ENCODE data around the gene WNT4.
"Not testable (repeated sequence)": the region's sequence is repeated elsewhere in the genome, so short reads cannot be mapped to it uniquely, and the experiment has no call there.

WNT4 gene

GRCh38 chr1:22107126-22107525 lies 35.8 kb downstream of the WNT4 start:
- DNase-seq, result no peak

GRCh38 chr1:22105611-22106207 lies 37.2 kb downstream of the WNT4 start:
- DNase-seq, result no peak

- peak; percentile 20 for DNase-seq
Observed at GRCh38 chr1:22104865-22105437, 37.9 kb downstream of the WNT4 start.

- no peak for DNase-seq
Observed at GRCh38 chr1:22104094-22104493, 38.8 kb downstream of the WNT4 start.

GRCh38 chr1:22102746-22103145 lies 40.2 kb downstream of the WNT4 start:
- no peak for DNase-seq

- DNase-seq, result no peak
Observed at GRCh38 chr1:22101995-22102394, 40.9 kb downstream of the WNT4 start.

GRCh38 chr1:22101199-22101598 lies 41.7 kb downstream of the WNT4 start:
- no peak for DNase-seq

GRCh38 chr1:22100168-22100567 lies 42.7 kb downstream of the WNT4 start:
- no peak for DNase-seq

GRCh38 chr1:22098752-22099151 lies 44.1 kb downstream of the WNT4 start:
- no peak for DNase-seq

- DNase-seq, result no peak
Observed at GRCh38 chr1:22096463-22096862, 46.4 kb downstream of the WNT4 start.

GRCh38 chr1:22096036-22096435 lies 46.9 kb downstream of the WNT4 start:
- DNase-seq, result no peak

- no peak for DNase-seq
Observed at GRCh38 chr1:22093513-22093912, 49.4 kb downstream of the WNT4 start.

GRCh38 chr1:22092026-22092768 lies 50.7 kb downstream of the WNT4 start:
- DNase-seq, result not testable (repeated sequence)

GRCh38 chr1:22090867-22091266 lies 52.0 kb downstream of the WNT4 start:
- DNase-seq, result no peak

- no peak for DNase-seq
Observed at GRCh38 chr1:22089787-22090186, 53.1 kb downstream of the WNT4 start.

- no peak for DNase-seq
Observed at GRCh38 chr1:22089134-22089571, 53.7 kb downstream of the WNT4 start.

- no peak for DNase-seq
Observed at GRCh38 chr1:22088331-22088730, 54.6 kb downstream of the WNT4 start.

GRCh38 chr1:22080191-22080590 lies 62.7 kb downstream of the WNT4 start:
- no peak for DNase-seq

GRCh38 chr1:22078133-22078532 lies 64.8 kb downstream of the WNT4 start:
- DNase-seq, result no peak

- DNase-seq, result no peak
Observed at GRCh38 chr1:22077728-22078127, 65.2 kb downstream of the WNT4 start.

- no peak for DNase-seq
Observed at GRCh38 chr1:22076346-22076745, 66.6 kb downstream of the WNT4 start.

GRCh38 chr1:22075718-22076117 lies 67.2 kb downstream of the WNT4 start:
- no peak for DNase-seq

GRCh38 chr1:22074803-22075202 lies 68.1 kb downstream of the WNT4 start:
- DNase-seq, result no peak

- no peak for DNase-seq
Observed at GRCh38 chr1:22071511-22071910, 71.4 kb downstream of the WNT4 start.

Data from T-helper 9 cell (primary cell).